MM.1S (cell line): ENCODE results near the gene KRT80.

Source experiments
- DNase-seq: peaks from one replicate; pipeline ENCODE4 v3.0.0-alpha.2; 2015
- H2AFZ ChIP-seq: fragments of 300-600 bp; sonication (generic); 2 replicates; pipeline ENCODE4 v1.6.0; 2016; ENCODE audit warnings: antibody characterized with exemption, low read length
- H3F3A ChIP-seq: fragments of 300-600 bp; sonication (generic); 2 replicates; pipeline ENCODE4 v1.6.1; 2016; ENCODE audit warnings: mild to moderate bottlenecking, antibody characterized with exemption, low read length, moderate library complexity, mixed read lengths; ENCODE audit not compliant: insufficient read depth
- H3K27ac ChIP-seq: fragments of 300-600 bp; sonication (generic); 2 replicates; pipeline ENCODE4 v1.5.1; 2016; ENCODE audit warnings: mild to moderate bottlenecking, low read length
- H3K27me3 ChIP-seq: fragments of 300-600 bp; sonication (generic); replicated peaks from 2 replicates; pipeline ENCODE4 v1.6.0; 2016; ENCODE audit warnings: low read length; ENCODE audit not compliant: insufficient read depth
- H3K36me3 ChIP-seq: fragments of 300-600 bp; sonication (generic); replicated peaks from 2 replicates; pipeline ENCODE4 v1.6.1; 2016; ENCODE audit warnings: mild to moderate bottlenecking, low read length, mixed read lengths; ENCODE audit not compliant: insufficient read depth
- H3K4me1 ChIP-seq: fragments of 300-600 bp; sonication (generic); 2 replicates; pipeline ENCODE4 v1.6.1; 2016; ENCODE audit warnings: low read length, mixed read lengths
- H3K4me2 ChIP-seq: fragments of 300-600 bp; sonication (generic); 2 replicates; pipeline ENCODE4 v1.6.0; 2016; ENCODE audit warnings: low read depth, low read length
- H3K4me3 ChIP-seq: fragments of 300-600 bp; sonication (generic); 2 replicates; pipeline ENCODE4 v1.5.1; 2016; ENCODE audit warnings: low read length, mixed read lengths
- H3K79me2 ChIP-seq: fragments of 300-600 bp; sonication (generic); 2 replicates; pipeline ENCODE4 v1.6.1; 2016; ENCODE audit warnings: mixed run types, low read length, mixed read lengths
- H3K9ac ChIP-seq: fragments of 300-600 bp; sonication (generic); 2 replicates; pipeline ENCODE4 v1.6.1; 2016; ENCODE audit warnings: low read length, mixed read lengths
- H3K9me2 ChIP-seq: fragments of 300-600 bp; sonication (generic); replicated peaks from 2 replicates; pipeline ENCODE4 v1.6.1; 2016; ENCODE audit warnings: mild to moderate bottlenecking, low read length, mixed read lengths; ENCODE audit not compliant: insufficient read depth
- H3K9me3 ChIP-seq: fragments of 300-600 bp; sonication (generic); replicated peaks from 2 replicates; pipeline ENCODE4 v1.6.1; 2016; ENCODE audit warnings: mild to moderate bottlenecking, low read length, mixed read lengths; ENCODE audit not compliant: insufficient read depth
- H4K20me1 ChIP-seq: fragments of 300-600 bp; sonication (generic); 2 replicates; pipeline ENCODE4 v1.6.1; 2016; ENCODE audit warnings: mild to moderate bottlenecking, low read length, moderate library complexity, mixed read lengths; ENCODE audit not compliant: insufficient read depth
- EZH2 ChIP-seq: fragments of 300-600 bp; sonication (generic); optimal IDR thresholded peaks from 2 replicates; pipeline ENCODE3; 2017; ENCODE audit warnings: low read depth, mild to moderate bottlenecking, antibody characterized with exemption, low read length, mixed read lengths
- EZH2phosphoT487 ChIP-seq: fragments of 300-600 bp; sonication (generic); IDR thresholded peaks from 2 replicates; pipeline ENCODE4 v1.6.1; 2018; ENCODE audit warnings: antibody characterized with exemption, low read length
- TF ChIP-seq, protein P1 (sequence below): fragments of 300-600 bp; sonication (generic); IDR thresholded peaks from 2 replicates; pipeline ENCODE4 v1.5.1; 2016; ENCODE audit warnings: antibody characterized with exemption, low read length, mixed read lengths

Gene KRT80

GRCh38 chr12:52228931-52229330 lies 37.1 kb upstream of the KRT80 start:
- no peak overlapping the region for H2AFZ ChIP-seq
- no peaks in the 10 kb centered on the region for H3K4me1 ChIP-seq
- peaks cover 94% of the 10 kb centered on the region for H3K27me3 ChIP-seq
- no peak overlapping the region for H3K4me3 ChIP-seq
- no peaks in the 10 kb centered on the region for H3K79me2 ChIP-seq
- no peak for TF ChIP-seq EZH2phosphoT487
- no peaks in the 10 kb centered on the region for H3K36me3 ChIP-seq
- H4K20me1 ChIP-seq, result no peaks in the 10 kb centered on the region
- no peak for DNase-seq
- H3K9me2 ChIP-seq, result no peaks in the 10 kb centered on the region
- H3K4me2 ChIP-seq, result no peak overlapping the region
- no peaks in the 10 kb centered on the region for H3F3A ChIP-seq
- H3K9me3 ChIP-seq, result no peaks in the 10 kb centered on the region
- no peak overlapping the region for H3K9ac ChIP-seq
- H3K27ac ChIP-seq, result no peak overlapping the region

DNA sequence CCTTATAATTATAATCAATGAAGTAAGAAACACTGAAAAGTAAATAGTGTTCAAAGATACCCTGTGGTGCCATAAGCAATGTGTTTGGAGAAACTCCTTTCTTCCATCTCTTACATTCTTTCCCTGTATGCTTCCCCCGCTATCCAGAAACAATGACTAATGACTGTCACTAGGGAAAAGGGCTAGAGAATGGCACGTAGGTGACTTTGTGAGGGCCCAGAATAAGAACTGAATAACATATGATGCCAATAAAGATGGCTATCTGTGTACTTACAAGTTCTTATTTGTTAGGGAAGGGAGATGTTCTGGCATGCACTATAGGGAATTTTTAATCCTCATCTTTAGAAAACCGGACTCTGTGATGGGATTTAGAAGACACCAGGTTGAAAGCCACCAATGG lies 36.6 kb upstream of the KRT80 start:
- Histone ChIP-seq H3K4me1 (no peaks in the 10 kb centered on the region), H3K36me3 (no peaks in the 10 kb centered on the region), H2AFZ (no peak overlapping the region), H3K9ac (no peak overlapping the region), H3K27me3 (peaks cover 89% of the 10 kb centered on the region), H3F3A (no peaks in the 10 kb centered on the region), H4K20me1 (no peaks in the 10 kb centered on the region), H3K9me3 (no peaks in the 10 kb centered on the region), H3K4me3 (no peak overlapping the region), H3K9me2 (no peaks in the 10 kb centered on the region), H3K4me2 (no peak overlapping the region), H3K79me2 (no peaks in the 10 kb centered on the region), H3K27ac (no peak overlapping the region)
- no peak for DNase-seq
- TF ChIP-seq, protein P1, sequence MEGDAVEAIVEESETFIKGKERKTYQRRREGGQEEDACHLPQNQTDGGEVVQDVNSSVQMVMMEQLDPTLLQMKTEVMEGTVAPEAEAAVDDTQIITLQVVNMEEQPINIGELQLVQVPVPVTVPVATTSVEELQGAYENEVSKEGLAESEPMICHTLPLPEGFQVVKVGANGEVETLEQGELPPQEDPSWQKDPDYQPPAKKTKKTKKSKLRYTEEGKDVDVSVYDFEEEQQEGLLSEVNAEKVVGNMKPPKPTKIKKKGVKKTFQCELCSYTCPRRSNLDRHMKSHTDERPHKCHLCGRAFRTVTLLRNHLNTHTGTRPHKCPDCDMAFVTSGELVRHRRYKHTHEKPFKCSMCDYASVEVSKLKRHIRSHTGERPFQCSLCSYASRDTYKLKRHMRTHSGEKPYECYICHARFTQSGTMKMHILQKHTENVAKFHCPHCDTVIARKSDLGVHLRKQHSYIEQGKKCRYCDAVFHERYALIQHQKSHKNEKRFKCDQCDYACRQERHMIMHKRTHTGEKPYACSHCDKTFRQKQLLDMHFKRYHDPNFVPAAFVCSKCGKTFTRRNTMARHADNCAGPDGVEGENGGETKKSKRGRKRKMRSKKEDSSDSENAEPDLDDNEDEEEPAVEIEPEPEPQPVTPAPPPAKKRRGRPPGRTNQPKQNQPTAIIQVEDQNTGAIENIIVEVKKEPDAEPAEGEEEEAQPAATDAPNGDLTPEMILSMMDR, result no peak
- no peak for TF ChIP-seq EZH2
- TF ChIP-seq EZH2phosphoT487, result no peak

GRCh38 chr12:52227606-52228166 lies 35.9 kb upstream of the KRT80 start:
- Histone ChIP-seq H3K4me2 (no peak overlapping the region), H3K27ac (no peak overlapping the region)

DNA sequence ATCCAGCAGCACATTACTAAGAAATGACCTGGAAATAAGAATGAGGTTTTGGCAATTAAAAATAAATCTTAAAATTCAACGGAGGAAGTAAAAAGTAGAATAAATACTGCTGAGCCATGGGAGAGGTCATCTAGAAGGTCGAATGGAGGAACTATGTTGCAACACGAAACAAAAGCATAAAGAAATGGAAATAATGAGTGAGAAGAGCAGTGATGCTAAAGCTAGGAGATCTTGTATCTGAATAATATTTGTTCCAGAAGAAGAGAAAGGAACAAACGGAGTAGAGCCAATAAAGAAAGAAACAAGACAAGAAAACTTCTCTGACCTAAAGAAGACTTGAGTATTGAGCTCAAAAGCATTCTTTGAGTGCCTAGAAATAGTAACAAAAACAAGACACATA lies 34.6 kb upstream of the KRT80 start:
- Histone ChIP-seq H3K9ac (no peak overlapping the region), H2AFZ (no peak overlapping the region), H3K27me3 (peaks cover 70% of the 10 kb centered on the region), H3K36me3 (no peaks in the 10 kb centered on the region), H4K20me1 (no peaks in the 10 kb centered on the region), H3K27ac (no peak overlapping the region), H3K4me1 (no peaks in the 10 kb centered on the region), H3K79me2 (no peaks in the 10 kb centered on the region), H3K4me3 (no peak overlapping the region), H3K4me2 (no peak overlapping the region), H3F3A (no peaks in the 10 kb centered on the region), H3K9me2 (no peaks in the 10 kb centered on the region), H3K9me3 (no peaks in the 10 kb centered on the region)
- DNase-seq, result no peak
- TF ChIP-seq EZH2 (no peak), EZH2phosphoT487 (no peak)
- TF ChIP-seq, protein P1, result no peak

More at GRCh38 chr12:52227606-52228166, 35.9 kb upstream of the KRT80 start:
- no peaks in the 10 kb centered on the region for H3F3A ChIP-seq
- H4K20me1 ChIP-seq, result no peaks in the 10 kb centered on the region
- H3K79me2 ChIP-seq, result no peaks in the 10 kb centered on the region
- TF ChIP-seq, protein P1, result no peak
- no peak overlapping the region for H2AFZ ChIP-seq
- DNase-seq, result no peak
- H3K4me3 ChIP-seq, result no peak overlapping the region
- no peaks in the 10 kb centered on the region for H3K9me3 ChIP-seq
- no peaks in the 10 kb centered on the region for H3K36me3 ChIP-seq
- H3K27me3 ChIP-seq, result peaks cover 82% of the 10 kb centered on the region
- H3K9me2 ChIP-seq, result no peaks in the 10 kb centered on the region
- H3K4me1 ChIP-seq, result no peaks in the 10 kb centered on the region
- H3K9ac ChIP-seq, result no peak overlapping the region
